SK-N-MC (cell line): ENCODE measurements around the gene SLC4A4.

Experiments used
- EZH2 ChIP-seq: fragments of 200-600 bp; sonication (generic); IDR thresholded peaks from one replicate; pipeline ENCODE4 v1.6.1; 2017; ENCODE audit warnings: antibody characterized with exemption
- FOXP2 ChIP-seq: optimal IDR thresholded peaks from 2 replicates; pipeline ENCODE3; 2011; ENCODE audit warnings: mild to moderate bottlenecking, moderate library complexity; ENCODE audit not compliant: insufficient read depth; ENCODE audit errors: extremely low read length, control extremely low read depth
- POLR2AphosphoS5 ChIP-seq: IDR thresholded peaks from 2 replicates; pipeline ENCODE4 v1.6.1; 2012; ENCODE audit warnings: mild to moderate bottlenecking, low read depth, low read length, borderline replicate concordance

GRCh38 chr4:71382125-71382899 lies 43.5 kb downstream of the SLC4A4 start:
- TF ChIP-seq POLR2AphosphoS5 (no peak), EZH2 (no peak), FOXP2 (no peak)
